NCI-H526 treated with DMSO at 0.1 percent for 48 hours (cell line): Measurements from ENCODE around the gene CHML.

Source experiments
- DNase-seq: peaks from one replicate; lab custom pipeline; 2025; lab: John Stamatoyannopoulos, UW

Gene CHML

DNA sequence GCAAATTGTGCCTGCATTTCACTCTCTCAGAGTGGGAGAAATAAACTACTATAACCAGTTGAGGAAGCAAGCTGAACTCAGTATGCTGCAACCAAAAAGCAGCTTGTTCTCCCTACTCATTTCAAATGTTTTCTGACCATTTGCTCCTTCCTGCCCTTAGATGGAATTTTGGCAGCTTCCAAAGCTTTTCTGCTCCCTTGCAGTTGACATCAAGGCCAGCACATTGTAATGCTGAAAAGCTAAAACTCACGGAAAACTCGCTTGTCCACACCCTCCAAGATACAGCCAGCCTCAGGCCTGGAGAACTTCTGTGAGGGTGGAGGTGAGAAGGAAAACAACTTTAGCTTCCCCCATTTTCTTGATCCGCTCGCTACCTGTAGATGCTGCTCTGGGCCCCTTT is 5.0 kb upstream of the CHML start:
- DNase-seq, result no peak

DNA sequence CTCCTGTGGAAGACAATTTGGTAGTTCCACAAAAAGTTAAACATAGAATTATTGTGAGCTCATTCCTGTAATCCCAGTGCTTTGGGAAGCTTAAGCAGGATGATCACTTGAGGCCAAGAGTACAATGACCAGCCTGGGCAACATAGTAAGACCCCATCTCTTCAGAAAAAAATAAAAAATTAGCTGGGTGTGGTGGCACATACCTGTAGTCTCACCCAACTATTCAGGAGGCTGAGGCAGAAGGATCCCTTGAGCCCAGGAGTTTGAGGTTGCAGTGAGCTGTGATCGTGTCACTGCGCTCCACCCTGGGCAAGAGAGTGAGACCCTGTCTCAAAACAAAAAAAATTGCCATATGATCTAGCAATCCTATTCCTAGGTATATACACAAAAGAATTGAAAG is 4.1 kb upstream of the CHML start:
- no peak for DNase-seq

DNA sequence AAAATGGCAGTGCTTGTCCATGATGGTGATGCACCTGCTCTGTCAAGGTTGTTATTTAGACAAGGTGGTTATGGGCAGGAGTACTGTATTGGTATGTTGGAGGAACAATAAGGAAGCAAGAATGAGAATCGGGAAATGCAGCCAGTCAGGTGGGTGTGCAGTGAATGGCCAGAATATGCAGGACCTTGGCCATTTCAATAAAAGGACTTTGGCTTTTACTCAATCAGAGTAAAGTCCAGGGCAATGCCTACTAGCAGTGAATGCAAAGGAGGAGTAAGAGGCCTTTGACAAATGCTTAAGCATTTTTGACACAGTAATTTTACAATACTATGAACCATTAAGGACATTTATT is 2.4 kb upstream of the CHML start:
- DNase-seq, result no peak

DNA sequence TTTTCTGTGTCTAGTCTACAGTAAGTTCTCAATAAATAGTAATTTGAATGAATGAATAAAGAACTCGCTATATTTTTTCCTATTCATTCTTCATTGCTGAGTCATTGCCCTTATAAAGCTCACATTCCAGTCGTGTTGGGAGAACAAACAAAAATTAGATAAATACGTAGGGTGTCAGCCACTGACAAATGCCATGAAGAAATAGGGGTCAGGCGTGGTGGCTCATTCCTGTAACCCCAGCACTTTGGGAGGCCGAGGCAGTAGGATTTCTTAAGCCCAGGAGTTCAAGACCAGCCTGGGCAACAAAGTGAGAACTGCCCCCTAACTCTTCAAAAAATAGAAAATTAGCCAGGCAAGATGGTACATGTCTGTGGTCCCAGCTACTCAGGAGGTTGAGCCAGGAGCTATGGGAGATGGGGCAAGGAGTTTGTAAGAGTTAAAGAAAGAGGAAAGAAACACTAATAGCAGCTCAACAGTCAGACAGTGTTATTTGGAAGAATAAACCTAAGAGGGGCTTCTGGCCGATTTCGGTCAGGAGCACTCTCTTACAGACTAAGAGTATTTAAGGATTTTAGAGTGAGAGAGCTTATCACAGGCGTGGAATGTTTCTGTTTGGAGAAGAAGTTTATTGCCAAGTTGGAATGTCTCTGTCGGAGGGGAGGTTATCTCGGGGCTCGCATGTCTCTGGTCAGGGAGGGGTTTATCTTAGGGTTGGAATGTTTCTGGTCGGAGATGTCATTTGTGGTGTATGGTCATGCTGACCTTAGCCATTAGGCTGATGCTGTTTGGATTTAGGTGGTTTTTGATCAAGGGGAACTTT is 1.8 kb upstream of the CHML start:
- DNase-seq, result no peak

DNA sequence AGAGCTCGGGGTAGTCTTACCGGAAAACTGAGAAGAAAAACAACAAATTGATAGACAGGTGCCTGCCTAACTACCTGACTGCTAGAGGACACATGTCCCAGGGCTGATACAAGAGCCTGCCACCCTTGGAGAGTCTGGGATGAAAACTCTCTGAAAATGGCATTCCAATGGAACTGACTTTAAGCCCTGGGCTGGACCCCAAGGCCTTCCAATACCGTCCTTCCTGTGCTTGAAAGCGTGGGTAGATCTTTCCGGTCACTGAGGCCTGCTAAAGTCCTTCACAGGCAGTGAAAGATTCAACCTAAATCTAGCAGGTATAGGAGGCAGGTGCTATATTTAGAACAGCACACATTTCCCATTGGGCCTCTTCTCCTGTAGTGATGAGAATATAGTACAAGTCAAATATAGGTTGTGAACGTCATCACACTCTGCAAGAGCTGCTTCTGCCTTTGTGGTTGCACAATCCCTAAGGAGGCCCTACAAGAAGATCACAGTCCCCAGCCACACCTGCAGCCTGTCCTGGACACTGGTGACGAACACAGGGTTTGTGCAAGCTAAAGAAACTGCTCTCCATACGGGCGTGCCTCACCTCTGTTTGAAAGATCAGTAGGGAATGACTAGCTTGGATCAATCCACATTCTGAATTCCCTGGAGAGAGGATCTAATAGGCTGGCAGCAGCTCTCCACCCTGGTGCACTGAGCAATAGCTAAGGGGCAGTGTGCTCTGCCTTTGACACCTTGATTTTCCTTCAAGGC is 876 bp upstream of the CHML start:
- DNase-seq, result no peak

DNA sequence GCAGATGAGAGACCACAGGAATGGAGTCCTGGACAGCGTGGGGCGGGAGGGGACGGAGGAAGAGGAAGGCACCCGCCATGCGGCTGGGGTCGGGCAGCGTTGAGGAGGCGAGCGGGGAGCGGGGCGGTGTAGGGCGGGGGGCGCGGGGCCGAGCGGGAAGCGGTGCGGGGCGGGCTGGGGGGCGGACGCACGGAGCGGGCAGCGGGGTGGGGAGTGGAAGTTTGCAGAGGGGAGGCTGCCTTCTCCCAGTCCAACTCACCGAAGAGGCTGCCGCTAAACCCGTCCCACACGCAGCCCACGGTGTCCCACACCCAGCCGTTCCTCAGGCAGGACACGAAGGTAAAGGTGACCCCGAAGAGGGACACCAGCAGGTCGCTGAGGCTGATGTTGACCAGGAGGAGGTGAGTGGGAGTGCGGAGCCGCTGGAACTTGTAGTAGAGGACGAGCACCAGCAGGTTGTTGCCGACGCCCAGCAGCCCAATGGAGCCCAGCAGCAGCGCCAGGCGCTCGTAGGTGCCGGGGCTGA is 483 bp downstream of the CHML start:
- DNase-seq, result no peak

DNA sequence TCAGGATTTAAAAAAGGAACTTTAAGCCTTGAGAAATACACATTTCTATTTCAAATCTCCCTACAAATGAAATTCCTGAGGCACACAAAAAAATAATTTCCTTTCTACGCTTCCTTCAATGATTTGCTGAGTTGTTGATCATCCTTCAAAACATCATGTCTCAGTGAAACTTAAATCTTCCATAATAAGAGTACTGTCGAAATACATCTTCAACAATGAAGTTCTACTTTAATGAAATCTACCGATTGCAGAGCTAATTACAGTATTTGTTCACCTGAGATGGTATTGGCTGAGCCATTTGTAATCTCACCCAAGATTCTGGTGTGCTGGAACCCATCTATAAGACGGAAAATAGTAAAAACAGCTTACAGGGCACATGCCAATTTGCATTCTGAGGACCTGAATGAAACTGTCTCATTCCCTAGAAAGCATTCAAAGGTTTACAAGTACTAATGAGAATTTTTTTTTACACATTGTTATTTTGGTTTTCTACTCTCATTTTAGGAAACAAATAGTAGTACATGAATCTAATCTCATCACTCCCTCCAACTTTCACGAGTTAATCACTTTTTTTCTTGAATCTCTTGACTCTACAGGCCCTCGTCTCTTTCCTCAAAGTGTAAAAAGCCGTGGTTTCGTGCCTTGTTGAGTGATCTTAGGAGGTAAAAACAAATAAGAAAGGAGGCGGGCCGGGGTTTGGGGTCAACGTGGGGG is 1.1 kb downstream of the CHML start:
- DNase-seq, result no peak

DNA sequence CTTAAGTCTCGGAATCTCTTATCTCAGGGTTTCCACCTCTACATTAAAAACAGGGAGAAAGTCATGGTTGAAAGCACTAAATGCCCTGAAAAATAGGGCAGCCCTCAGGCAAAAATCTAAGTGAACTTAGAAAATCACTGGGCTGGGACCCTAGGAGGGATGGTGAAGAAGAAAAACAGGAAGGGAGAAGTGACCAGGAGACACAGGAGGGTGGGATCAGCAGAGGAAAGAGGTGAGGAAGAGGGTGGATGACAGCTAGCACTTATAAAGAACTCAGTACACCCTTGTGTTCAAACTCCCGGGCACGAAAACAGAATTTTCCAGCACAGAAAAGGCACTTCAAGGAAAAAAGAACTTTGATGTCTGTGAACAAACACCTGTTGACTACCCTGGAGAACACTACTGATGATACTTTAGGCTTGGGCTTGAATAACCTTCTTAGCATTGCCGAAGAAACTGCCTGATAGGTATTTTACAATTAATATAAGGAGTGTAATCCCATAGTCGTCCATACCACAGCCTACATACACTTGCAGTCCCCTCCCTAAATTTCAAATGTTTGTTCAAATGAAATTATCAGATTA is 2.0 kb downstream of the CHML start:
- no peak for DNase-seq

DNA sequence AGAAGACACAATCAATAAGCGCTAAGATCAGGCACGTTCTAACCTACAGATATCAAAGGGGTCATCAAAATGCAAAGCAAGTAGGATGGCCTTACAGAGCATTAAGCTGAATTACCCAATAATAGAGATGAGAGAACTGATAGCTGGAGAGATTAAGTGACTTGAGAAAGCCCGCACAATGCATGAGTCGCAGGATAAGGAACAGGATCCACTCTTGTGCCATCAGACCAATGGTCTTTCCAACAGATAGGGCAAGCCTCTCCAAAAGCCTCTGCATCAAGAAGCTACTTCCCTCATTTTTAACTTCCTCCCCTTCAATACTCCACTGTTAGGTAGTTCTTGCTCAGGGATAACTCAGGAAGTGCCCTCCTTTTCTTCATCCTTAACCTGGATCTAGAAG is 2.6 kb downstream of the CHML start:
- DNase-seq, result no peak

DNA sequence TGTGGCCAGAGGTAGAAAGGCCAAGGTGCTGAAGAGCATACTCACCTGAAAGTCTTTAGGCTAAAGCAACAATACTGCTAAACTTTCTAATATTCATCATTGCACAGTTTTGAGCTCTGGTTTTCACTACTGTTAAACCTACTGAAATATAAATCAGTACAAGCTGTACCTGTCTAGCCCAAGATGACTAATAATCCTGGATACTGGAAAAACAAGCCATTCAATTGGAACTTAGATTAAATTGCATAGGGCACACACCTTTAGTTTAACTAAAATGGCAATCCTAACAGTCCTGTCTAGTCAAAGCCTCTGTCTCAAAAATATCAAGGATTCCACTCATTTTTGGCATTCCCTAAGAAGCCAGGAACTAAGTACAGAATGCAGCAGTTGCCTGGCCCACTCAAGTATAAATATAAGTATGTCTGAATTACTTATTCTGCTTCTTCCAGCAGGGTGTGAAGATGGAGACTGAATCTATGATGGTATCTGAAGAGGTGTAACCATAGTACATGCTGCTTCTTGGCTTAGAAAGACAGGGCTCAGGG is 3.1 kb downstream of the CHML start:
- DNase-seq, result no peak

DNA sequence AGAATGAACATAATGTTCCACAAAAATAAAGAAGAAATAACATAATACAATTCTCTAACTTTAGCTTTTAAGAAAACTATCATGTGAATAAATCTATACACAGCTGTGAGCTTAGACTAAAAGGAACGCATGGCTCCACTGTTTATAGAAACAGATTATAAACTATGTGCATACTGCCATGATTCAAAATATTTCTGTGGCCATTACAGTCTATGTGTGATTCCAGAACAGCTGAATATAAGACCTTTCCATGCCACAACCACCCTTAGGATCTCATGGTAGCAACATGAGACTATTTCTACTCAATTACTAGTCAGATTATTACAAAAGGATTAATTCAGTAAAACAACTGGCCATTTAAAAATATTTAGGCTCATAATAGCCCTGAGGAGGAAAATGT is 3.9 kb downstream of the CHML start:
- DNase-seq, result no peak

DNA sequence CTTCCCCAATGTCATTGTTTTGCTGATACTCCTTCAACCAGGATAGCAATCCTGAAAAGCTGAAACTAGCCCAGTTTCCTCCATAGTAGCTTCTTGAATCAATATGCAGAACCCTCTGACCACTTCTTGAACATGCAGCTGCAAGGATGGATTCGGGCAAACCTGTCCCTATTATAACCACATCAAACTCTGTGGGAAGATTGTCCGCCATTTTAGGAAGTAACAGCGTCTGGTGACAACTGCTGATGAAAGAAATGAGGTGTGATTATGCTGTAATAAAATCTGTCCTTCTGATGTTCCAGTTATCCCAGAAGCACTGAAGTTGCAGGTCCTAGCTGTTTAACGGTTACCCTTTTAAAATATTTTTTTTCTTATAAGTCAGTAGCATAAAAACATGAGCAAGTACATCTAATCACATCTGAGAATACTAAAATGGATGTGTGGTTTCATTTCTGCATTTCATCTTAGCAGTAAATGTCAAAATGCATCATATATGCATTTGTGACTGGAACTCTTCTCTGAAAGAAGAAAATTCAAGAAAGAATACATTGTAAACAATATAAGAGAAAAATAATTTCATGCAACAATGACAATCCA is 4.5 kb downstream of the CHML start:
- DNase-seq, result no peak

DNA sequence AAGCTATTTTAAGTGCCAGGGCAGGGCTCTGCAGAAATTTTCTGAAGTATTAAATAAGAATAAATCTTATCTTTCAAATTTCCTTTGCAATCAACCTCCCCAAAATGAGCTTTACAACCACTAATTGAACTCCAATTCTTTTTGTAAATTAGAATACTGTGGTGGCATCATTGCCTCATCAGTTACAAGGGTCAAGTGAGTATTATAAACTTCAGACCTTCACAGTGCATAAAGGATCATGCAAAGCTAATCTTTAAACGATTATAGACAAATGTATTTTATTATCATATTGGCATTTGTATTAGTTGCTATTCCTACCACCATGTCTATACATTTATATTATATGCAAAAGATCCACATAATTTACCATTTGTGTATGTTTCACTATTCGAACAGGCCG is 7.2 kb downstream of the CHML start:
- no peak for DNase-seq

DNA sequence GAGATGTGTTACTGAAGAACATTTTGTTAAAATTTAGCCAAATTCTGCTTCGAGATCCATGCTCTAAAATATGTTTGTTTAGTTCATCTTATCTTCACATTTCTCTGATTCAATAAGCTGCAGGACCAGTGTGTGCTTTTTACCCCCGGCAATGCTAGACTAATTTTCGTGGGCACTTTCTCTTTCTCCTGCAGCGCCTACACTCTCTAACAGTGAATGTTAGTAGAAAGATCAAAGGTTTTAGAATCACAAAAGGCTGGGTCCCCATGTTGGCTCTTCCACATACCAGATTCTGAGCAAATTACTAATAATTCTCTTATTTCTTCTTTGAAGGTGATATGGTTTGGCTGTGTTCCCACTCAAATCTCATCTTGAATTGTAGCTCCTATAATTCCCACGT is 8.5 kb downstream of the CHML start:
- DNase-seq, result no peak

DNA sequence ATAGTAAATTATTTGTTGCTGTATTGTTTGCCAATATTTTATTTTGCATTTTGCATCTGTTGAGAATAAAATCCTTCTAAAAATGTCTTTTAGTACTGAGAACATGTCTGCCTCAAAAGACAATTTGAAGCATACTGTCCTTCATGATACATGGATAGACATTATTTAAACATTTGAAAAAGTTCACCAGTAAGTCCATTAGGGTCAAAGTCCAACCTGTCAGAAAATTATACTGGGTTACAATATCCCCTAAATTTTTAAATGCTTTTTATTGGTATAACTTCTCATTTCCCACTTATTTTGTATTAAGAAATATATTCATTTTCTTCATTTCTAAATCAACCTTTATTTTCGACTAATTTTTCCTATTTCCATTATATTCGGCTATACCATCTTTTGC is 9.3 kb downstream of the CHML start:
- DNase-seq, result no peak

DNA sequence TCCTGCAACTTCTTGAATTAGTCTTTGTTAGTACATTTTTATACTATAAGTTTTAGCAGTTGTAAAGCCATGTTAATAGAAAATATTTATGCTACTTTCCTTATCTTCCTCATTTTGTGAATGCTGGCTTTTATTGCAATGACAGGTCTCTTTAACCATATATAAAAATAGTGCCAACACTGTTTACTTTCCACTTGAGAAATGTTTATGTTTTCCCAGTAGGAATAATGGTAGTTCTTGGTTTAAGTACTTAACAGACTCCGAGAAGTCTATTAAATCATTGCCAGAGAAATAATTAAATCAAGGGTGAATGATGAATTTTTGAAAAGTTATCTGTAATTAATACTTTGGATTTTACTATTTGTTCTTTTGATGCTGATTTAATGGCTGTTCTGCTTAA is 9.7 kb downstream of the CHML start:
- no peak for DNase-seq

DNA sequence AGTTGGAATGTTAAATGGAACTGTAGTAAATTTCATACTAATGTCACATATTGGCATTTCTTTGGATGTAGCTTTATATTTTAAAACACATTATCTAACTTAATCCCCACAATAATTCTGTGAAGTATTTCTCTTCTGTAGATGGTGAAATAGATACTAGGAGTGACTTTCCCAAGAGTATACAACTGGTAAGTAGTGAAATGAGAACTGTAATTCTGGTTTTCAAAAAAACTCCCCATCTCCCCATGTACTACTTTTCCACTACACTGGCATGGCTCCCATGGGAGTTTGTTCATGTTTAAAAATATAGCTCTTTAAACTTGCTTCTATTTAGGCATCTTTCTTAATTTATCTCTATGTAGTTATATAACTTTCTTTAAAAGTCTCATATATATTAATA is 10.2 kb downstream of the CHML start:
- DNase-seq, result no peak

DNA sequence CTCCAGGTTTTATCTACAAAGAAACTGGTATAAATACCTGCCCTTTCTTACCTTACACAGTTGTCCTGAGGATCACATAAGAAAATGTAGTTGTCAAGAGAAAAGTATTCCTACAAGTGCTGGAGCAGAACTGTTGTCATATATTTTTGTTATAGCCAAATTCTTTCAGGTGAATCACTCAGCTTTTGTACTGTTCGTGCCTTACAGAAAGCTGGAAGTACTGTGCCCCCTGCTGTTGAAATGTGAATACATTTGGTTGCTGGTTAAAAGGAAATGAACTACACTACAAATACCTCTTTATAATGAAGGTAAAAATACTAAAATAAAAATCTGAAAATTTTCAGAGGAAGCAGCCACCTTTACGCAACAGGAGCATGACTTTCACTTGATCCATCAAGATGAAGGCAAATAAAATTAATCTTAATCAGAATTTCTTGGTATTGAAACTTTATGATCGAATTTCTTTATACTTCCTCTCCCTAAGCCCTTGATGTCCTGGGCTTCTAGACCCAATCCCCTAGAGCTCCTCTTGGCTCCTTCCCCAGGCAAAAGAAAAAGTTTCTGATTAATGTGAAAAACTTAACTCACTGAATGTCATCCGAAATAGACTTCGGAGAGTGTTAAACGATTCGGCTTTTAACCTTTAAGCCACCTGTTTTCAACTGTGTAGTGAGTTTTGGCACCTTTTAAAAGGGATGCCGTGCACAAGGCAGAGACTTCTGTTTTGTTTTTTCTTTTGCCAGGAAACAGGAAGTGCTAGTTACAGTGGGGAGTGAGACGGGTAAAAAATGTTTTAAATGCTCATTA is 12.5 kb downstream of the CHML start:
- no peak for DNase-seq

DNA sequence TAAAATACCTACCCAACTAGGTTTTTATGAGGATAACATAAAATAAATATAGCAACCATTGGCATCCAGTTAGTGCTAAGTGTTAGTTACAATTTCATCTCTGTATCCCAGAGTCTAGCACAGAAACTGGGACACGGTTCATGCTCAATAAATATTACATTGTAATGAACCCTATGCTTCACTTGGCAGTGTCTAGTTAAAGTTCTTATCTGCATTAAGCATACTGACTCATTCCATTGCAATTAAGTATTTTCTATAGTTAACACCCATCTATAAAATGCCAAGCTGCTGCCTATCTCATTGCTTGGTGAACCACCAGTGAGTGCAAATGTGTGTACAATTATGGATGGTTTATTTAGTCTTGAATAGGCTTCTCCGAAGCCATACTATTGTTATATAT is 15.2 kb downstream of the CHML start:
- no peak for DNase-seq

DNA sequence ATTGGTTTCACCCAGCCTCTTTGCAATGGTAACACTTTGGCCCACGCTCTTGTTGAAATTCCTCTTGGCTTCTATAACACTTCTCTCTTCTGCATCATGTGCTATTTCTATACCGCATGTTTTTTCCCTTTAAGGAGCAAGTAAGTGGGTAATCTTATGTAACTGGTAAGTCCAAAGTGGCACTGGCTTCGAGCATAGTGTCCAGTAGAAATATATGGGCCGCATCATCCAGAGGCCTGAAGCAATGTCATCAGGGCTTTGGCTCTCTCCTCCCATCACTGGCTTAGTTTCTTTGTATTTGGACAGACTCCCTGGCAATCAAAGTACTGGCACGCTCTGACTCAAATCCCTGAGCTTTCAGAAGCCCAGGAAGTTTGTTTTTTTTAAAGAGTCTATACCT is 17.5 kb downstream of the CHML start:
- no peak for DNase-seq

DNA sequence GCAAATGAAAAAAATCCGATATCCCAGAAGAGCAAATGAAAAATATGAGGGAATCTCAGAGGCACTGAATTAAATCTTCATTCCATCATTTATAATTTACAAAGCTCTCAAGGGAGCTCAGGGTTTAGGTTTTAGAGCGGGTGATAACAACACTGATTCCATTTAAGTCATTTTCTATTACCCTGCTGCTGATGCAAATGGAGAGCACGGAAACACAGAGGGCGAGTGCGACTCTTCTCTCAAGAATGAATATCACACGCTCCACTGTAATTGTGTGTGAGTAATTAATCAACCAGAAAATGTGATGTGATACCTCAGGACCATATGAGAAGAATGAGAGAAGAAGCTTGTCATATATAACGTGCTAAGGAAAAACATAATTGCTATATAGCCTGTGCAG is 22.7 kb downstream of the CHML start:
- DNase-seq, result no peak
